HG02885 (cell line): Measurements from ENCODE around the gene OLFML3.

Experiments used
- ATAC-seq: cut with Tn5 transposase; IDR thresholded peaks from one replicate; pipeline ENCODE4 v1.9.1; 2021; ENCODE audit warnings: mild to moderate bottlenecking; ENCODE audit not compliant: unreplicated experiment, poor library complexity

Gene OLFML3, protein sequence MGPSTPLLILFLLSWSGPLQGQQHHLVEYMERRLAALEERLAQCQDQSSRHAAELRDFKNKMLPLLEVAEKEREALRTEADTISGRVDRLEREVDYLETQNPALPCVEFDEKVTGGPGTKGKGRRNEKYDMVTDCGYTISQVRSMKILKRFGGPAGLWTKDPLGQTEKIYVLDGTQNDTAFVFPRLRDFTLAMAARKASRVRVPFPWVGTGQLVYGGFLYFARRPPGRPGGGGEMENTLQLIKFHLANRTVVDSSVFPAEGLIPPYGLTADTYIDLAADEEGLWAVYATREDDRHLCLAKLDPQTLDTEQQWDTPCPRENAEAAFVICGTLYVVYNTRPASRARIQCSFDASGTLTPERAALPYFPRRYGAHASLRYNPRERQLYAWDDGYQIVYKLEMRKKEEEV

DNA sequence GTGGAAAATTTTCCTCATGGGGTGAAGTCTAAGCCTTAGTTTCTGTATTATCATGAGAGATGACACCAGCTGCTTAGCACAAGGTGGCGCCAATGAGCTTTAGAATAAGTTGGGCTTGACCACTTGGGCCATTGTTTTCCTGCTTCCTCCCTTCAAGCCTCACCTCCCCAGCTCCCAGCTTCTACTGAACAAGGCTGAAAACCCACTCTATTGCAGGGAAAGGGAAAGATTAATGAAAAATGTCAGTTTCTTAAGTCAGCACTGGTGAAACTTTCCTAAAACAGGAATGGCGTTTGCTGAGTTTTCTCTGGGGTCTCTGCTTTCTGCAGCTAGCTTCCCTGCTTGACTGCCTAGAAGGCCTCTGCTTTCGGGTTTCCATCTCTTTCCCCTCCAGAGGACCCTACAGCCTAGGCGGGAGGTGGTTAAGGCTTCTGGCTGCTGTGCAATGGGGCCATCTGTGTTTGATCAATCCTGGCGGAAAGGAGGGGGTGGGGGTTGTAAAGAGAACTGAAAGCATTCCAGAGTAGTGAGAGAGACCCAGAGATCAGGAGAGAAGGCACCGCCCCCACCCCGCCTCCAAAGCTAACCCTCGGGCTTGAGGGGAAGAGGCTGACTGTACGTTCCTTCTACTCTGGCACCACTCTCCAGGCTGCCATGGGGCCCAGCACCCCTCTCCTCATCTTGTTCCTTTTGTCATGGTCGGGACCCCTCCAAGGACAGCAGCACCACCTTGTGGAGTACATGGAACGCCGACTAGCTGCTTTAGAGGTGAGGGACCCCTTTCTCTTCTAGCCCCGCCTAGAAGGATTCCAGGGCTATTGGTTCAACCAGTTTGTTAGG, at the start of gene OLFML3:
TSS of gene OLFML3 (plus strand) at position 612 of the 840 bp plus-strand sequence. CDS start at position 655, 43 bp downstream.
- ATAC-seq = peak; percentile 71

DNA sequence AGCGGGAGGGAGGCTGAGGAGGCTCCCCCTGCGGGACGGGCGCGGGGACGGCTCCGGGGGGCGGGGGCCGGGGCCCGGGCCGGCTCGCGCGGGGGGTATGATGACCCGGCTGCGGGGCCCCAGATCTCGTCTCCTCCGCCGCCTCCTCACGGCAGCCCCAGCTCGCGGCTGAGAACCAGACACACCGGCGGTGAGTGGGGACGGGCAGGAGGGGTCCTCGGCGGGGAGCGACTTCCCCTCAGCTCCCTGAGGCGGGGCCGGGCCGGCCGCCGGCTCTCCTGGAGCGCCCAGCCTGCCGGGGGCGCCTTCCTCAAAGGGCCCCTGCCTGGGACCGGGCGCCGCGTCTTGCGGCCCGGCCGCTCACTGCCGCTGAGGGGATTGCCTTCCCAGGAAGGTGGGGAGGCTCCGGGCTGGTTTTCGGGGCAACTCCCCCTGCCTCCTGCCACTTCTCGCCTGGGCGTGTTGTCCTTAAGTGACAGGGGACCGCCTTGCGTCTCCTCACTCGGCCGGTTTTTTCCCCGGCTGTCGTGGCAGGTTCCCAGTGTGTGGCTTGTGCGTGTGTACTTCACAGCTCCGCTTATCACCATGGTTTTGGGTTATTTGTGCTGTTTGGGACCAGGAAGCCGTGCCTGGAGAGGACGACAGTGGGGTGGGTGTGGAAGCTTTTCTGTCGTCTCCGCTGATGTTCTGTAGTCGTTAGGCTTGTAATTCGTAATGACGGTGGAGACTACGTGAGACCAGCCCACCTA, 49.4 kb upstream of the OLFML3 start:
- ATAC-seq = peak; percentile 38

DNA sequence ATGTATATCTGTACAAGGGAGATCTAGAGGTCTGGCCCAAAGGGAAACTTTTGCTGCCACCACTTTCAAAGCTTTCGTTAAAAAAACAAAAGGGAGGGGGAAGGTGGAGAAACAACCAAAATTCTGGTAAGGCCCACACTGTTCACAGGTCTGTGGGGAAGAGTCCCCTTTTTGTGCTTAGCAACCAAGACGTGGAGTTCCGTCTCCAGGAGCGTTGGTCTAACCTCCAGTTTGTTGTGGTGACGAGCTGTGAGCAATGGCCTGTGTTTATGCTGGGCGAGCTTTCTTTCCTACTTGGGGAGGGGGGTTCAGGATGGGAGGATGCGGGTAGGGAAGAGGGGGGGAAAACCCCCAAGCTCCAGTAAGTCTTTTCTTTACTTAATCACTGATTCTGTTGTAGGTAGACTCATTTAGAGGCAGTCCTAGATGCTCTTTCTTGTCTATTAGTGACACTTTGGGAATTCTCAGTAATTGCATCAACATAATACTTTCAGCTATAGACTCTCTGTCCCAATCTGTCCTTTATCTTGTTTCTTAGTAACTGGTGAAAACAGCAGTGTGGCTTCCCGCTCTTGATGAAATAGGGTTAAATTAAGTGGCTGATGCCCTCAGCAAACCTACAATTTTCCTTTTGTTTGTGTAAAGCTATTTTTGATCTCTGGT, 48.6 kb upstream of the OLFML3 start:
- ATAC-seq = peak; percentile 34

DNA sequence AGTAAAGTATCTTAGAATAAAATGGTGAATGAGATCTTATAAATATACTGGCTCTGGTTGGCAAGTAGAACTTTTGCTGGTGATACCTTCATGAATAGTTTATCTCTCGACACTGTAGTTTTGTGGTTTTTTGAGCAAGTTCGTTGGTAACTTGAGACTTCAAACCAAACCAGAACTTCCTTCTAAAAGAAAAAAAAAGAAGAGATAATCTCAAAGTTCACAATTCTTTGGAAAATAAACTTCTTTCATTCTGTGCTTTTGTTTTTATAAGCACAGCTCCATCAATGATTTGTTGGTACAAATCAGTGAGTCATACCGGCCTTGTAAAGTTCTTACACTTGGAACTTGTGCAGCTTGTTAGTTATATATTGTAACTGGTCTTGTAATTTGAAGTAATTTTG, 47.8 kb upstream of the OLFML3 start:
- ATAC-seq = no peak

DNA sequence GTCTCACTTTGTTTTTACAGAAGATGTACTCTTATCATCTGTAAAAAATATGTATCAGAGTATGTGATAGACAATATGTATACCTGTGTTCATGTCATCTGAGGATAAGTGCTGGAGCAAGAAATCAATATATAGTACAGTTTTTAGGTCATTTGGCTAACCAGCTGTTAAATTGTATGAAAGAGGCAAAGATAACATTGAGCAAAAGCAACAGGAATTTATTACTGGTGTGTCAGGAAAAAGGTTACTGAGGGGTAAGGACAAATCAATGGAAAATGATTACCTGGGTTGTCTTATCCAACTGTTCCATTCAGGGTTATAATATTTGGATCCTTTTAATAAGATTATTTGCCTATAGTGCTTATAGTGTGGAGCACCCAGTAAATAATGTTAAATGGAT, 45.3 kb upstream of the OLFML3 start:
- ATAC-seq = no peak

DNA sequence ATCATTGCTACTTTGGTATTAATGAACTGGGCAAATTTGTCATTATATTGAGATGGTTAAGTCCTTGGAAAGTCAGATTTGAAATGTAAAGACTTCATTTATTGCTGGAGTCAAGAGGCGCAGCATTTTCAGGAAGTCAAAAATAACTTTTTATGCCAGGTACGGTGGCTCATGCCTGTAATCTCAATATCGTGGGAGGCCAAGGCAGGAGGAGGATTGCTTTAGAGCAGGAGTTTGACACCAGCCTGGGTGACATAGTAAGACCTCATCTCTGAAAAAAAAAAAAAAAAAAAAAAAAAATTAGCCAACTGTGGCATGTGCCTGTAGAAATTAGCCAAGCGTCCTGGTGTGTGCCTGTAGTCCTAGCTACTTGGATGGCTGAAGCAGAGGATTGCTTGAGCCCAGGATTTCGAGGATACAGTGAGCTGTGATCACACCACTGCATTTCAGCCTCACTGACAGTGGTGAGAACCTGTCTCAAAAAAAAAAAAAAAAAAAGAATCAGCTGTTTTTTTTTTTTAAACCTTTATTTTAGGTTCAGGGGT, 44.7 kb upstream of the OLFML3 start:
- no peak for ATAC-seq

DNA sequence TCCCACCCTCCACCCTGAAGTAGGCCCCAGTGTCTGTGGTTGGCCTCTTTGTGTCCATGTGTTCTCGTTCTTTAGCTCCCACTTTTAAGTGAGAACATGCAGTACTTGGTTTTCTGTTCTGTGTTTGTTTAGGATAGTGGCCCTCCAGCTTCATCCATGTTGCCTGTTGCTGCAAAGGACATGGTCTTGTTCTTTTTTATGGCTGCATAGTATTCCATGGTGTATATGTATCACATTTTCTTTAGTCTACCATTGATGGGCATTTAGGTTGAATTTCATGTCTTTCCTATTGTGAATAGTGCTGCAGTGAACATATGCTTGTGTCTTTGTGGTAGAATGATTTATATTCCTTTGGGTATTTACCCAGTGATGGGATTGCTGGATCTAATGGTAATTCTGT, 44.1 kb upstream of the OLFML3 start:
- ATAC-seq = no peak

DNA sequence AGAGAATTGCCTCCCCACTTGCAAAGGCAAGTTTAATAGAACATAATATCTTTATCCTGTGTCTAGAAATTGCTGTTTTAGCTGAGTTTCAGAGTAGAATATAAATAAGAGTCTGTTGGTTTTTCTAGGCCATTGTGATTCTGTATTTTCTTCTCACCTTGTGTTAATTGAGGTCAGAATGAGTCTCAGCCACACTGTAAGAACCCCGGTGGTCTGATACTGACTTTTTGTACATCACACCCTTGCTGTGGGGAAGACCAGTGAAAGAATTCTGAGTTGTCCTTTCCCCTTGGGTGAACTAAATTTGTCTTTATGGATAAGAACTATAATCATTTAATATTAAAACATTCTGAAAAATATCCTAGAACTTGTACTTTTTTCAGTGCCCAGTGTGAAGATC, 43.3 kb upstream of the OLFML3 start:
- ATAC-seq = no peak

DNA sequence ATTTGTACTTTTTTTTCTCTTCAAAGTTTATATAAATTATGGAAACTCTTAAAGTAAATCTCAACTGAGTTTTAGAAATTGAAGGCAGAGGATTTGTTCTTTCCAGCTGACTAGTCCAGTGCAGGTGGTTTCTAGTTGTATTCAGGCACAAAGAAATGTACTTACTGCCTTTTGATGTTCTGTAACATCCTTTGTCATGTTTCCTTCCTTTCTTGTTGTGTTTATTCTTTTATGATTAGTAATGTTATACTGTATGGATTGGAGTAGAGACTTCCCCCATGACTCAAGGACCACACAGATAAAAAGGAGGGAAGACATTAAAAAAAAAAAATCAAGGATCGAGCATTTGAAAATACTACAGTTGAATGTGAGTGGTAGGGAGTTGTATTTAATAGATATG, 42.1 kb upstream of the OLFML3 start:
- ATAC-seq = no peak

DNA sequence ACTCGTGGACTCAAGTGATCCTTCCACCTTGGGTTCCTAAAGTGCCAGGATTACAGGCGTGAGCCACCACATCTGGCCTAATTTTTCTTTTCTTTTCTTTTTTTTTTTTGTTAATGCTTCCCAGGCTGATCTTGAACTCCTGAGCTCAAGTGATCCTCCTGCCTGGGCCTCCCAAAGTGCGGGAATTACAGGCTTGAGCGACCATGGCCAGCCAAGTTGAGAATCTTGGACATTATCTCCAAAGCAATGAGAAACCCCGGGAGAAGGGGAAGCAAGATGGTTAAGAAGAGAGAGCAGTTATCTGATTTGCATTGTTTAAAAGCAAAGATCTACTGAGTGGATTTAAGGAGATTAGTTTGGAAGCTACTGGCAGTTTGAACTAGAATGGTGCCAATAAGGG, 41.1 kb upstream of the OLFML3 start:
- no peak for ATAC-seq

DNA sequence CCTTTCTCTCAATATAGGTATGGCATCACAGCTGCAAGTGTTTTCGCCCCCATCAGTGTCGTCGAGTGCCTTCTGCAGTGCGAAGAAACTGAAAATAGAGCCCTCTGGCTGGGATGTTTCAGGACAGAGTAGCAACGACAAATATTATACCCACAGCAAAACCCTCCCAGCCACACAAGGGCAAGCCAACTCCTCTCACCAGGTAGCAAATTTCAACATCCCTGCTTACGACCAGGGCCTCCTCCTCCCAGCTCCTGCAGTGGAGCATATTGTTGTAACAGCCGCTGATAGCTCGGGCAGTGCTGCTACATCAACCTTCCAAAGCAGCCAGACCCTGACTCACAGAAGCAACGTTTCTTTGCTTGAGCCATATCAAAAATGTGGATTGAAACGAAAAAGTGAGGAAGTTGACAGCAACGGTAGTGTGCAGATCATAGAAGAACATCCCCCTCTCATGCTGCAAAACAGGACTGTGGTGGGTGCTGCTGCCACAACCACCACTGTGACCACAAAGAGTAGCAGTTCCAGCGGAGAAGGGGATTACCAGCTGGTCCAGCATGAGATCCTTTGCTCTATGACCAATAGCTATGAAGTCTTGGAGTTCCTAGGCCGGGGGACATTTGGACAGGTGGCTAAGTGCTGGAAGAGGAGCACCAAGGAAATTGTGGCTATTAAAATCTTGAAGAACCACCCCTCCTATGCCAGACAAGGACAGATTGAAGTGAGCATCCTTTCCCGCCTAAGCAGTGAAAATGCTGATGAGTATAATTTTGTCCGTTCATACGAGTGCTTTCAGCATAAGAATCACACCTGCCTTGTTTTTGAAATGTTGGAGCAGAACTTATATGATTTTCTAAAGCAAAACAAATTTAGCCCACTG, 38.7 kb upstream of the OLFML3 start:
- no peak for ATAC-seq

DNA sequence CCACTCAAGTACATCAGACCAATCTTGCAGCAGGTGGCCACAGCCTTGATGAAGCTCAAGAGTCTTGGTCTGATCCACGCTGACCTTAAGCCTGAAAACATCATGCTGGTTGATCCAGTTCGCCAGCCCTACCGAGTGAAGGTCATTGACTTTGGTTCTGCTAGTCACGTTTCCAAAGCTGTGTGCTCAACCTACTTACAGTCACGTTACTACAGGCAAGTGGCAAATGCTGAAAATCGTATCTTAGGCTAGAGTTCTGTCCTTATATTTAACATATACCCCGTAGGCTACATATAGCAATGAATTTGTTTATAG, 38.1 kb upstream of the OLFML3 start:
- no peak for ATAC-seq

DNA sequence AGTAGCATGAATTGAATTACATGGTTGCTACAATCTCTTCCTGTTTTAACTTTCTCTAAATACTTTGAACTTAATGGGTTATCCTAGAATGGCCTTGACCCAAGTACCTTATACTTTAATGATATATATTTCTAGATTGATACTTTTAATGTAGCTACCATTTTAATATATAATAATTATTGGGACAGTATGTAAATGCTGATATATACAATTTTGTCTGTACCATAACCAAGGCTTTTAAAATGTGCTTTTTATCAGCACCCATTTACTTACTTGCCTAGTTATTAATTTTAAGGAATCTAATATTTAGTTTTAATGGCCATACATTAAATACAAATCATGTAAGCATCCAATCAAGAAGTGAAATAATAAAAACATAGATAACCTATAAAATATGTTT, 36.7 kb upstream of the OLFML3 start:
- ATAC-seq = no peak

DNA sequence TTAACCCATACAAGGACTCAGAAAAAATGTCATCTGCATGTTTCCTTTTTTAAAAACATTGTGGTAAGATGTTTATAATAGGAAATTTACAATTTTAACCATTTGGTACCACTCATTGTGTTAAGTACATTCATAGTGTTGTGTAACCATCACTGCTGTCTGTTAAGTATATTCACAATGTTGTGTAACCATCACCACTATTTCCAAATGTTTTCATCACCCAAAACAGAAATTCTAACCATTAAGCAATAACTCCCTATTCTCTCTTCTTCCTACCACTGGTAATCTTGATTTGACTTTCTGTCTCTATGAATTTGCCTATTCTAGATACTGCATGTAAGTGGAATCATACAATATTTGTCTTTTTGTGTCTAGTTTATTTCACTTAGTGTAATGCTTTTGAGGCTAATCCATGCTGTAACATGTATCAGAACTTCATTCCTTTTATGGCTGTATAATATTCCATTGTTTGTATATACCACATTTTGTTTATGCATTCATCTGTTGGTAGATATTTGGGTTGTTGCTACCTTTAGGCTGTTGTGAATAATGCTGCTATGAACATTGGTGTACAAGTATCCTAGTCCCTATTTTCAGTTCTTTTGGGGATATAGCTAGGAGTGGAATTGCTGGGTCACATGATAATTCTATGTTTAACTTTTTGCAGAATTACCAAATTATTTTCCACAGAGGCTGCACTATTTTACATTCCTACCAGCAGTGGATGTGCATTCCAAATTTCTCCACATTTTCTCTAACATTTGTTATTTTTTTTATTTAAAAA, 36.1 kb upstream of the OLFML3 start:
- no peak for ATAC-seq

DNA sequence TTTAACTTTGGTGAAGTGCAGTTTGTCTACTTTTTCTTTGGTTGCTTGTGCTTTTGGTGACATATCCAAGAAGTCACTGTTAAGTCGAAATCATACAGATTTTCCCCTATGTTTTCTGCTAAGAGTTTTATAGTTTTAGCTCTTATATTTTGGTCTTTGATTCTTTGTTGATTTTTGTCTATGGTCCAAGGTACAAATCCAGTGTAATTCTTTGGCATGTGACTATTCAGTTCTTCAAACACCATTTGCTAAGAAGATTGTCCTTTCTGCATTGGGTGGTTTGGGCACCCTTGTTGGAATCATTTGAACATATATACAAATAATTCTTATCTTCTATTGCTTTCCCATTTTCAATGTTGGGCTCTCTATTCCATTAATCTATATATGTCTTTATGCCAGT, 33.9 kb upstream of the OLFML3 start:
- ATAC-seq = no peak

DNA sequence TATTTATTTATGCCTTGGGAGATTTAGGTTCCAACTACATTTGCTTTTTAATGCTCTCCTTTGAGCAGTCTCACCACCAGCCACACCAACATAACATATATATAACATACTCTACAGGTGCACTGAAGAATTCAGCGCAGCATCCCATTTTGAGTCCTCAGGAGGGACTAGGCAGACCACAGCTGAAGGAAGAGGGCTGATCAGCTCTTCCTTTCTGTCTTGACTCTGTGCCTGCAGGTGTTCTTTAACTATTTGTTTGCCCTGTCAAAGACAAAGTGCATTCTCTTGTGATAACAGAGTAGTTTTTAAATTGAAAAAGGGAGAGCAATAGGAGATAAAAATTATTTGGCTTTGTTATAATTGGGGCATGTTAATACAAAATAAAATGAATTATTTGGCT, 33.2 kb upstream of the OLFML3 start:
- no peak for ATAC-seq

DNA sequence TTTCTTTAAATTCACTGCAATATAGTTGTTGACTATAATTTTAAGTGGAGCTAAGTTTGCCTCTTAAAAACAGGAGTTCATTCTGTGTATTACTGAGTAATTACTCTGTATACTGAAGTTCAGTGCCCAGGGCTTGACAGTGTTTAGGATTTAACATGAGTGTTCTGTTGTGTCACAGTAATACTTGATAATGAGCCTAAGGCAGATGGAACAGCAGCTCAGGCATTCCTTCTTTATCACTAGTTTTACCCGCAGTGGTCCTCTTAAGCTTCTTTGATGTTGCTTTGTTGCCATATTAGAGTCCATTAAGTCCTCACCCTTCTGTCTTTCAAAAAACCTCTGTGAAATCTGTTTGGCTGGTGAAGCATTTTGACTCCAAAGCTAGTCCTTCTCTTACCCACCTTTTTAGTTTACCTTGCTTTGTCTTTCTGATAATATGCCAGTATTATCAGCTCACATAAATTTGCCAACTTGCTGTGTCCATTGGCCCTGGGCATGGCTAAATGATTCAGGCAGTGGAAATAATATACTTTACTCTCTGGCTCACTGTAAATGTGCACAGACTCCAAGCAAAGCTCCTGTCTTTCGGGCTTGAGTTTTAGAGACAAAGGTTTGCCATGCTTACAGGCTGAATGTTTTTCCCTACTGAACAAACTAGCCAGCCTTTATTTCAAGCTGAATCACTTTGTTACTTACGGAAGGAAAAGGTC, 32.4 kb upstream of the OLFML3 start:
- no peak for ATAC-seq
